Hematopoietic multipotent progenitor cell (in vitro differentiated cells): ENCODE data around the gene ARHGAP20. TPM values are rescaled to one million over a fixed set of nuclear protein-coding genes. Genes with fewer than 3 reads are reported as not detected.
"Not testable (repeated sequence)": the region's sequence is repeated elsewhere in the genome, so short reads cannot be mapped to it uniquely, and the experiment has no call there.

Source experiments
- DNase-seq, 3 donors: peaks; one replicate each; pipeline ENCODE4 v3.0.0-alpha.2; 2011 to 2015; ENCODE audit warnings: low read depth in 2 of 3, low spot score in 2 of 3
- total RNA-seq: library from RNA; depleted of rRNA; stranded (reverse); fragments of >200 nt; gene quantifications from one replicate; pipeline ENCODE4 v1.2.3, GENCODE V29; 2012

Gene ARHGAP20
- total RNA-seq, 1 donor, result 0.27 TPM

DNA sequence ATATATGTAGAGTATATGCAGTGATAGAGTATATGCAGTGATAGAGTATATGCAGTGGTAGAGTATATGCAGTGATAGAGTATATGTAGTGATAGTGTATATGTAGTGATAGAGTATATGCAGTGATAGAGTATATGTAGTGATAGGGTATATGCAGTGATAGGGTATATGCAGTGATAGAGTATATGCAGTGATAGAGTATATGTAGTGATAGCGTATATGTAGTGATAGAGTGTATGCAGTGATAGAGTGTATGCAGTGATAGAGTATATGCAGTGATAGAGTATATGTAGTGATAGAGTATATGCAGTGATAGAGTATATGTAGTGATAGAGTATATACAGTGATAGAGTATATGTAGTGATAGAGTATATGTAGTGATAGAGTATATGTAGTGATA, 92.9 kb downstream of the ARHGAP20 start:
- not testable (repeated sequence) for DNase-seq

- no peak for DNase-seq
Observed at GRCh38 chr11:110614031-110614430, 98.2 kb downstream of the ARHGAP20 start.

DNA sequence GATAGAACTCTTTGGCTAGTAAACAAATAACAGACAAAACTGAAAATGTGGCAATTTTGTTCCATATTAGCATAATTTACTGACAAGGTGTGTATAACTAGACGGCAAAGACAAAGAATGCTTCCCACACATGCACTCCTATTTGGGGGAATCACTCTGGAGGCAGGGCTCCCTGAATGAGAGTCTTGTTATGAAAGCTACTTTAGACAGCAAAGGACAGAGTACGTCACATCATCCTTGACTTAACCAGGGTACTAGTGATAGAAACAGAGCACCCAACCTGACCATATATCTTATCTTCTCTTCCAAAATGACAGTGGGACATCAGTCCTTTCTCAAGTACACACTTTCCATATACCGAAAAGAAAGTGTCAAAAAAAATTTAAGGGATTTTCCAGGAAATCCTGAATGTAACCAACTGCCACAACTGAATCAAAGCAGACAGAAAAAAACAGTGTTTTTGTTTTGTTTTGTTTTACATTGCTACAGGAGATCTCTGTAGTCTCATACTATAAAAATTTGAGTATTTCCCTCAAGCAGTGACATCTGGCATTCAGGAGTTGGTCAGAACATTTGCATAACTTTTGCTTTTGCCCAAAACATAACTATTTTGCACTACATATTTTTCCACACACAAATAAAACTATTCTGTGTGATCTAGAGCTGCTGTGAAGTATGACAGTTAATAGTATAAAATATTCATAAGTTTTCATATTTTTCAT, 98.9 kb downstream of the ARHGAP20 start:
- no peak for DNase-seq

GRCh38 chr11:110606415-110606814, 105.8 kb downstream of the ARHGAP20 start:
- no peak for DNase-seq

DNA sequence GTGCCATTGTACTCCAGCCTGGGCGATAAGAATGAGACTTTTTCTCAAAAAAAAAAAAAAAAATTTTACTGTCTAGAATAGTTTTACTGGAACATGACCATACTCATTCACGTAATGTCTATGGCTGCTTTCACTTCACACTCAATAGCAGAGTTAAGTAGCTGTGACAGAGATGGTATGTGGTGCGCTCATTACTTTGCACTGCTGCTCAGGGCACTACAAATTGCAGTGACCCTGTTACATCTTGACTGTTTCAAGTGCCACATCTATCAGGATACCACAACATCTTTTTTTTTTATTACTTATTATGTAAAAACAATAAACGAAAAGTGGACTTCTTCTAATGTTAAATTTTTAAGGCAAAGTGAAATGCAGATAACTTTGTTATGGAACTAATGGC, 110.3 kb downstream of the ARHGAP20 start:
- DNase-seq, result no peak

- no peak for DNase-seq
Observed at GRCh38 chr11:110600322-110600721, 111.9 kb downstream of the ARHGAP20 start.

DNA sequence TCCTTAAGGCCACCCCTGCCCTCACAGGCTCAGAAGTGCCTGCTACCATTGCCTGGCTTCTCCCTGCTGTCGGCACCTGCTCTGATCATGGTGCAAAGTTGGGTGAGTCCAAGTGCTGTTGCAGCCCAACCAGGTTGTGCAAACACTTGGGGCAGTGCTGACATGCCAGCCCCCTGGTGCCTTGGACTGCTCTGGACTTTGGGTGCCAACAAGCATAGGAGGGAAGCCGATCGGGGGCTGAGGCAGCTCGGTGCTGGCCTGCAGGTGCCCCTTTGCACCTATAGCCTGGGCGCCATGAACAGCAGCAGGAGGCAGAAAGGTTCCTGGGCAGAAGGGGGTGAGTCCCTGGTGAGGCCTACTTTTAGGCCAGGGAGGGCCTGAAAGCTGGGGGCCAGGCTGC, 113.0 kb downstream of the ARHGAP20 start:
- DNase-seq, result no peak

DNA sequence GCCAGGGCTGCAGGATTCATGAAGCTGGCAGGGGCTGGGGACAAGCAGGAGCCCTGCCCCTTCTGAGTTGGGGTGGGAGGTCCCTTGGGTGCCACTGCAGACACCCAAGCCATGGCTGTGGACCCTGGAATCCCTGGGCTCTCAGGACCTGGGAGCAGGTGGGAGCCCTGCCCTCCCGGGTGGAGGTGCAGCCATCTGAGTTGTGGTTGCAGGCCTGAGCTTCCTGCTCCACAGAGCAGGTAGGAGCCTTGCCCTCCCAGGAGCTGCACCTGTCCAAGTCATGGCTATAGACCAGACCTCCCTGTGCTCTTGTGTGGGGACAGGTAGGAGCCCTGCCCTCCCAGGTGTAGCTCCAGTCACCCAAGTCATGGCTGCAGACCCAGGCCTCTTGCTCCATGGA, 113.5 kb downstream of the ARHGAP20 start:
- DNase-seq, result no peak

- no peak for DNase-seq
Observed at GRCh38 chr11:110587972-110588371, 124.3 kb downstream of the ARHGAP20 start.

DNA sequence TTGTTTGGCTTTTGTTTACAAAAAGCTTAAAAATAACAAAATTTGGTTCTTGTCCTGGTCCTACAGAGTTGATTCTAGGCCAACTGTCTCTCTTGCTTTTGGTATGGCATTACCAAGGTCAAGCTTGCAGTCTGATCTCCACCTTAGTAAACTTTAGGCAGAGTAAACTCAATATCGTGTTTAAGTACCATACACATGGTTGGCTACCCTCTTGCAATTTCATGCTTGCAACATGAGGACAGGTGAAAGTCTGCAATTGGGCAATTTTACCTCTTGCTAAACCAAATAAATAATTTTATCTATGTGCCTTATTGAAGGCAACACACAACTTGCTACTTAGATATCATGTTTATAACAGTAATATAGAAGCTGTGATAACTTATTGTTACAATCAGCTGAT, 125.1 kb downstream of the ARHGAP20 start:
- DNase-seq, result no peak

GRCh38 chr11:110584150-110584549, 128.1 kb downstream of the ARHGAP20 start:
- no peak for DNase-seq

DNA sequence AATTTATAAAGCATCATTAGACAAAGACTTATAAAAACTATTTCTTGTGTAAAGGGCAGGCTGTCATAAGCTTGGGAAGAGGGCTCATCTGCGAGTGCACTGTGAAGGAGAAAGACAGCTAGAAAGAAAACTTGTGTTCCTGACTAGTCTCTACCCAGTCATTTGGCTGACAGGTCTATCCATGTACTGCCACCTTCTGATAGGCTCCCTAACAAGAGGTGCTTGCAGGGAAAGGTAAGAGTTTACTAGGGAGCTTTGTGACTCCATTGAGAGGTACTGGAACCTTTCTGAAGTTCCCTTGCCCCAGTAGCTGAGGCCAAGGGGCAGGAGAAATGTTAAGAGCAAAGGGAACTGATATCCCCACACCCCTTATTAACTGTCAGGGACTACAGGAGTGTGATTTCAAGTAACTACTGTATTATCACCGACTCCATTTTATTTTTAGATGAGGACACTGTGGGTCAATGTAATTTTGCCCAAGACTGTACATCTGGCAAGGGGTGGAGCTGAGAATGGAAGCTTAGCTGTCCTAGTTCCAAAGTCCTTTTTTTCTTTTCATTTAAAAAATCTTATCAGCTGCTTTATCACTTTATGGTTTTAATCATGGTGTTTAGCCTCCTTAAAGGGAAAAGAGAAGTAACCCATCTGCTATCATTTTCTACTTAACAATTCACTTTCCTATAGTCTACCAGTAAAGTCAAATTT, 129.4 kb downstream of the ARHGAP20 start:
- DNase-seq, result no peak

- DNase-seq, result no peak
Observed at GRCh38 chr11:110580571-110580970, 131.7 kb downstream of the ARHGAP20 start.

DNA sequence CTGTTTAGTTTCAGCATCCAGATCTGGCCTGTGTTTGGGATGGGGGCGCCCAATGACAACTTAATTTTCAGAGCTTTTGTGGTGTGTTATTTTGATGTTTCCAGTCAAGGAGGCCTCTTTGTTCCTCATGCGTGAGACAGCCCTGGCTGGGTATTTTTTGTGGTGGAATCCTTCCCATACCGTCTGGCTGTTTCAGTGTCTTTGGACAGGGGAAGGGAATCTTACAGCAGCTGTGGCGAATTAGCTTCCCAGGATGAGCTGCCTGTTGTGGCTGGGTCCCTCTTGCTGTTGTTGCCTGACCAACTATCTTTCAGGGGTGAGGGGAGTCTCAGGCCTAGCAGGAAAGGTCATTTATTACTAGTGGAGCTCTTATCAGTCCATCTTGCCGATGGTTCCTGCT, 138.8 kb downstream of the ARHGAP20 start:
- no peak for DNase-seq

- DNase-seq, result no peak
Observed at GRCh38 chr11:110571081-110571720, 141.0 kb downstream of the ARHGAP20 start.

GRCh38 chr11:110566577-110566976, 145.7 kb downstream of the ARHGAP20 start:
- DNase-seq, result no peak

GRCh38 chr11:110565357-110566336, 146.6 kb downstream of the ARHGAP20 start:
- DNase-seq, result no peak

GRCh38 chr11:110564676-110565356, 147.4 kb downstream of the ARHGAP20 start:
- DNase-seq, result no peak

DNA sequence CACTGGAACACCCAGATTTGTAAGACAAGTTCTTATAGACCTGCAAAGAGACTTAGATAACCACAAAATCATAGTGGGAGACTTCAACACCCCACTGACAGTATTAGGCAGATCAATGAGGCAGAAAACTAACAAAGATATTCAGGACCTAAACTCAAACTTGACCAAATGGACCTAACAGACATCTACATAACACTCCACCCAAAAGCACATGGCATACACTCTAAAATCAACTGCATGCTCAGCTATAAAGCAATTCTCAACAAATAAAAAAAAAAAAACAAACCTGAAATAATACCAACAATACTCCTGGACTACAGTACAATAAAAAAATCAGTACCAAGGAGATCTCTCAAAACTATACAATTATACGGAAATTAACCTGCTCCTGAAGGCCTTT, 167.5 kb downstream of the ARHGAP20 start:
- no peak for DNase-seq

DNA sequence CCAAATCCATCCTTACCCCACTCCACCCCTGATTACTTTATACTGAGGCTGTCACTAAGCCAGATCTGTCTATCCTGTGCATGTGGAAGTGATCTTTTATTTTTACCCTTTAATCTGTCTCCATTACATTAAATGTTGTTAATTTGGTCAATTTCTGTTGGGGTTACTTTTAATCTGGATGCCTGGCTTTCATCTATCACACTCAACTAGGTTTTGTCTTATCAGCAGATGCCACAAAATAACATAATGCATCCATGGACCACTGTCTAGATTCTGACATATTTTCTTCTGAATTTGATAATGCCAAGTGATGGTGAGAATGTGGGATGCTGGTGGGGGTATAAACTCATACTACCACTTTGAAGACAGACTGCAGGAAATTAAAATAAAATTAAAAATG, 174.1 kb downstream of the ARHGAP20 start:
- no peak for DNase-seq
